A549 (cell line): Measurements from ENCODE around the gene HIGD1C.

Experiments used
- CHD4 ChIP-seq: fragments of 200-600 bp; sonication (generic); IDR thresholded peaks from 2 replicates; pipeline ENCODE4 v1.6.1; 2016; ENCODE audit warnings: antibody characterized with exemption, mild to moderate bottlenecking, borderline replicate concordance
- EP300 ChIP-seq, 2 experiments: fragments of >200 bp; sonication (Bioruptor Twin); formaldehyde crosslinking; IDR thresholded peaks; 2 replicates in 1 of 2; 3 replicates in 1 of 2; pipeline ENCODE4 v1.6.1; 2016 to 2017
- KDM5A ChIP-seq: fragments of 200-600 bp; sonication (generic); IDR thresholded peaks from 2 replicates; pipeline ENCODE4 v1.6.1; 2016; ENCODE audit warnings: antibody characterized with exemption, mild to moderate bottlenecking
- MAZ ChIP-seq: fragments of 150-350 bp; IDR thresholded peaks from 2 replicates; pipeline ENCODE4 v1.6.1; 2014; ENCODE audit warnings: antibody characterized with exemption, low read depth, low read length, borderline replicate concordance
- POLR2A ChIP-seq: IDR thresholded peaks from 2 replicates; pipeline ENCODE4 v1.6.1; 2012; ENCODE audit warnings: mild to moderate bottlenecking, low read length
- RNF2 ChIP-seq: fragments of 200-600 bp; sonication (generic); IDR thresholded peaks from 2 replicates; pipeline ENCODE4 v1.6.1; 2016; ENCODE audit warnings: low read depth, mild to moderate bottlenecking, antibody characterized with exemption, moderate library complexity, borderline replicate concordance
- TF ChIP-seq, protein P1 (sequence below): IDR thresholded peaks from 2 replicates; pipeline ENCODE4 v1.6.1; 2012
- TF ChIP-seq, protein P2 (sequence below): fragments of >200 bp; sonication (Bioruptor Twin); formaldehyde crosslinking; IDR thresholded peaks from 3 replicates; pipeline ENCODE4 v1.5.1; 2016
- TF ChIP-seq, protein P3 (sequence below): IDR thresholded peaks from 2 replicates; pipeline ENCODE4 v1.6.1; 2012
- TF ChIP-seq, protein P4 (sequence below): fragments of 150-350 bp; IDR thresholded peaks from 2 replicates; pipeline ENCODE4 v1.6.1; 2014; ENCODE audit warnings: low read depth, mild to moderate bottlenecking, low read length

DNA sequence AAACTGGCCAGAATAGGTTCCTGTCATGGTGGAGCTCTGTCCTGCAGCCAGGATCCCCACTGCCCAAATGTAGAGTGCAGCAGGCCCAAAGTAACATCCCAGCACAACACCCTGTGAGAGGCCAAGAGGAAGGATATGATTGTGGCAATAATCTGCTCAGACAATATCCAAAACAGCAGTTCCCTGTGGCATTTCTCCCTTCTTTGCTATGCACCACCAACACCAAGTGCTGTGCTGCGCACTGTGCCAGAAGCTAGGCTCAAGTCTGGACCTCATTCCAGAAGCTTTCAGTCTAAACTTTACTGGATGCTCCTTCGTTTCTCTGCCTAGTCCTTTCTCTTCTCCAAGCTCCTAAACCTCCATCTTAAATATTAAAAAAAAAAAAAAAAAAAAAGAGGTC, 40.5 kb downstream of the HIGD1C start:
- TF ChIP-seq MAZ: no peak
- TF ChIP-seq, protein P1, sequence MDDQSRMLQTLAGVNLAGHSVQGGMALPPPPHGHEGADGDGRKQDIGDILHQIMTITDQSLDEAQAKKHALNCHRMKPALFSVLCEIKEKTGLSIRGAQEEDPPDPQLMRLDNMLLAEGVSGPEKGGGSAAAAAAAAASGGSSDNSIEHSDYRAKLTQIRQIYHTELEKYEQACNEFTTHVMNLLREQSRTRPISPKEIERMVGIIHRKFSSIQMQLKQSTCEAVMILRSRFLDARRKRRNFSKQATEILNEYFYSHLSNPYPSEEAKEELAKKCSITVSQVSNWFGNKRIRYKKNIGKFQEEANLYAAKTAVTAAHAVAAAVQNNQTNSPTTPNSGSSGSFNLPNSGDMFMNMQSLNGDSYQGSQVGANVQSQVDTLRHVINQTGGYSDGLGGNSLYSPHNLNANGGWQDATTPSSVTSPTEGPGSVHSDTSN: no peak
- no peak for TF ChIP-seq POLR2A
- TF ChIP-seq CHD4: no peak
- TF ChIP-seq RNF2: no peak
- TF ChIP-seq, protein P2, sequence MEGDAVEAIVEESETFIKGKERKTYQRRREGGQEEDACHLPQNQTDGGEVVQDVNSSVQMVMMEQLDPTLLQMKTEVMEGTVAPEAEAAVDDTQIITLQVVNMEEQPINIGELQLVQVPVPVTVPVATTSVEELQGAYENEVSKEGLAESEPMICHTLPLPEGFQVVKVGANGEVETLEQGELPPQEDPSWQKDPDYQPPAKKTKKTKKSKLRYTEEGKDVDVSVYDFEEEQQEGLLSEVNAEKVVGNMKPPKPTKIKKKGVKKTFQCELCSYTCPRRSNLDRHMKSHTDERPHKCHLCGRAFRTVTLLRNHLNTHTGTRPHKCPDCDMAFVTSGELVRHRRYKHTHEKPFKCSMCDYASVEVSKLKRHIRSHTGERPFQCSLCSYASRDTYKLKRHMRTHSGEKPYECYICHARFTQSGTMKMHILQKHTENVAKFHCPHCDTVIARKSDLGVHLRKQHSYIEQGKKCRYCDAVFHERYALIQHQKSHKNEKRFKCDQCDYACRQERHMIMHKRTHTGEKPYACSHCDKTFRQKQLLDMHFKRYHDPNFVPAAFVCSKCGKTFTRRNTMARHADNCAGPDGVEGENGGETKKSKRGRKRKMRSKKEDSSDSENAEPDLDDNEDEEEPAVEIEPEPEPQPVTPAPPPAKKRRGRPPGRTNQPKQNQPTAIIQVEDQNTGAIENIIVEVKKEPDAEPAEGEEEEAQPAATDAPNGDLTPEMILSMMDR: no peak
- TF ChIP-seq, protein P3, sequence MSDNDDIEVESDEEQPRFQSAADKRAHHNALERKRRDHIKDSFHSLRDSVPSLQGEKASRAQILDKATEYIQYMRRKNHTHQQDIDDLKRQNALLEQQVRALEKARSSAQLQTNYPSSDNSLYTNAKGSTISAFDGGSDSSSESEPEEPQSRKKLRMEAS: no peak
- TF ChIP-seq EP300 (IDR thresholded peaks at IDR 0.05): no peak
- TF ChIP-seq, protein P4, sequence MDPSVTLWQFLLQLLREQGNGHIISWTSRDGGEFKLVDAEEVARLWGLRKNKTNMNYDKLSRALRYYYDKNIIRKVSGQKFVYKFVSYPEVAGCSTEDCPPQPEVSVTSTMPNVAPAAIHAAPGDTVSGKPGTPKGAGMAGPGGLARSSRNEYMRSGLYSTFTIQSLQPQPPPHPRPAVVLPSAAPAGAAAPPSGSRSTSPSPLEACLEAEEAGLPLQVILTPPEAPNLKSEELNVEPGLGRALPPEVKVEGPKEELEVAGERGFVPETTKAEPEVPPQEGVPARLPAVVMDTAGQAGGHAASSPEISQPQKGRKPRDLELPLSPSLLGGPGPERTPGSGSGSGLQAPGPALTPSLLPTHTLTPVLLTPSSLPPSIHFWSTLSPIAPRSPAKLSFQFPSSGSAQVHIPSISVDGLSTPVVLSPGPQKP: no peak
- TF ChIP-seq KDM5A: no peak
